ENCODE data around the gene LMCD1.

Gene LMCD1

DNA sequence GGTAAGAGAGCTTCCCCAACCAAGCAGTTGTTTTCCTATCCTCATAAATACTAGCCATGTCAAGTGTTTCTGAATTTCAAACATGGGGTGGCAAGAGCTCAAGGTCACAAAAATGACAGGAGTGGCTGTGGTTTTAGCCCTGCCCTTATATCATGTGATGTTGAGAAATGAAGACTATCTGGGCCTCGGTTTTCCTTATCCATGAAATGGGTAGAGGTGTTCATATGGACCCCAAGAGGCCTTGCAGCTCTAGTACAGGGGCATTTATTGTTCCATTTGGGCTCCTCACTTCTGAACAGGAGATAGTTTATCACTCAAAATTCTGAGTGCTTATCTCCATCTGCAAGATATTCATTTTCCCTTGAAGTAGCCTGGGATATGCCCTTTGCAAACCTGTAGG, 35.8 kb downstream of the LMCD1 start:
- Histone ChIP-seq H3K27me3 (no peaks in the 10 kb centered on the region), H3K36me3 (no peaks in the 10 kb centered on the region), H3K4me3 (ENCODE audit: low read depth, low read length) (no peak overlapping the region), H3K4me1 (no peaks in the 10 kb centered on the region), H3K9me3 (no peaks in the 10 kb centered on the region)
- TF ChIP-seq, protein P1, sequence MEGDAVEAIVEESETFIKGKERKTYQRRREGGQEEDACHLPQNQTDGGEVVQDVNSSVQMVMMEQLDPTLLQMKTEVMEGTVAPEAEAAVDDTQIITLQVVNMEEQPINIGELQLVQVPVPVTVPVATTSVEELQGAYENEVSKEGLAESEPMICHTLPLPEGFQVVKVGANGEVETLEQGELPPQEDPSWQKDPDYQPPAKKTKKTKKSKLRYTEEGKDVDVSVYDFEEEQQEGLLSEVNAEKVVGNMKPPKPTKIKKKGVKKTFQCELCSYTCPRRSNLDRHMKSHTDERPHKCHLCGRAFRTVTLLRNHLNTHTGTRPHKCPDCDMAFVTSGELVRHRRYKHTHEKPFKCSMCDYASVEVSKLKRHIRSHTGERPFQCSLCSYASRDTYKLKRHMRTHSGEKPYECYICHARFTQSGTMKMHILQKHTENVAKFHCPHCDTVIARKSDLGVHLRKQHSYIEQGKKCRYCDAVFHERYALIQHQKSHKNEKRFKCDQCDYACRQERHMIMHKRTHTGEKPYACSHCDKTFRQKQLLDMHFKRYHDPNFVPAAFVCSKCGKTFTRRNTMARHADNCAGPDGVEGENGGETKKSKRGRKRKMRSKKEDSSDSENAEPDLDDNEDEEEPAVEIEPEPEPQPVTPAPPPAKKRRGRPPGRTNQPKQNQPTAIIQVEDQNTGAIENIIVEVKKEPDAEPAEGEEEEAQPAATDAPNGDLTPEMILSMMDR (IDR thresholded peaks at IDR 0.05; ENCODE audit: low read depth, low read length) = no peak
- DNase-seq = no peak

- H3K4me3 ChIP-seq (ENCODE audit: low read depth, low read length) = no peak overlapping the region
- H3K9me3 ChIP-seq = no peaks in the 10 kb centered on the region
- H3K4me1 ChIP-seq = no peaks in the 10 kb centered on the region
- H3K27me3 ChIP-seq = no peaks in the 10 kb centered on the region
- no peaks in the 10 kb centered on the region for H3K36me3 ChIP-seq
- TF ChIP-seq, protein P1 (IDR thresholded peaks at IDR 0.05; ENCODE audit: low read depth, low read length) = no peak
- no peak for DNase-seq
Observed at GRCh38 chr3:8538223-8538622, 36.6 kb downstream of the LMCD1 start.

DNA sequence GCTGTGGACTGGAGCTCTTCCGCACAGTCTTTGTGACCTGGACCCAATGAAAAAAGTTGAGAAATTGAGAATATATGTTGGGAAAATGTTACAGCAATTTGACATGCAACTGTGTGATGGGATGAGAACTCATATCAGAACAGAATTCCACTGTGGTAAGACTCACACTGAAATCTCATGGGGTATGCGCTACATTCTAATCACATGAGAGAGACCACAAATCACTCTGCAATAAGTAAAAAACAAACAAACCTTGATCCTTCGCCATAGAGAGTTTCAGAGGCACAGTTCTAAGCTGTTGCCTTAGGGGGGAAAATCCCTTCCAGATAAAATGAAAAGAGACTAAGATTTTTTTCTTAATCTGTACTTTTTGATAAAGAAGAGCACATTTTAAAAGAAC, 37.3 kb downstream of the LMCD1 start:
- TF ChIP-seq, protein P1 (IDR thresholded peaks at IDR 0.05; ENCODE audit: low read depth, low read length) = no peak
- Histone ChIP-seq H3K4me3 (ENCODE audit: low read depth, low read length) (no peak overlapping the region), H3K4me1 (no peaks in the 10 kb centered on the region), H3K9me3 (no peaks in the 10 kb centered on the region), H3K27me3 (no peaks in the 10 kb centered on the region), H3K36me3 (no peaks in the 10 kb centered on the region)
- DNase-seq = no peak

DNA sequence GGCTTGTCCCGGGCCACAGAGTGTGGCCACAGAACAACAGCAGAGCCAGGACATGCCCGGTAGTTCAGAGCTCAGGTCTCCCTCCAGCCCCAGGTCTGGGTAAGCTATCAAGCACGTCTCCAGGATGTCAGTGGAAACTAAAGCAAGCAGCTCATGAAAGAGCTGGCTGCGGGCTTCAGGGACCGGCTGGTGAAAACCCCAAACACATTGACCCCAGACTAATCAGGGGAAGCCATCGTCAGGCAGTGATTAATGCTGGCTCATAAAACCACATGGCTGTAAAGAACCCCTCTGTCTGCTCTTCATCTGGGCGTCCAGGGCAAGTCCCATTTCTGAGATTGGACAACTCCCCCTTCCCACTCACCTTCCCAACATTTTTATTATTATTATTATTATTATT, 37.8 kb downstream of the LMCD1 start:
- Histone ChIP-seq H3K36me3 (no peaks in the 10 kb centered on the region), H3K27me3 (no peaks in the 10 kb centered on the region), H3K4me3 (ENCODE audit: low read depth, low read length) (no peak overlapping the region), H3K9me3 (no peaks in the 10 kb centered on the region), H3K4me1 (no peaks in the 10 kb centered on the region)
- TF ChIP-seq, protein P1 (IDR thresholded peaks at IDR 0.05; ENCODE audit: low read depth, low read length) = no peak
- DNase-seq = no peak

DNA sequence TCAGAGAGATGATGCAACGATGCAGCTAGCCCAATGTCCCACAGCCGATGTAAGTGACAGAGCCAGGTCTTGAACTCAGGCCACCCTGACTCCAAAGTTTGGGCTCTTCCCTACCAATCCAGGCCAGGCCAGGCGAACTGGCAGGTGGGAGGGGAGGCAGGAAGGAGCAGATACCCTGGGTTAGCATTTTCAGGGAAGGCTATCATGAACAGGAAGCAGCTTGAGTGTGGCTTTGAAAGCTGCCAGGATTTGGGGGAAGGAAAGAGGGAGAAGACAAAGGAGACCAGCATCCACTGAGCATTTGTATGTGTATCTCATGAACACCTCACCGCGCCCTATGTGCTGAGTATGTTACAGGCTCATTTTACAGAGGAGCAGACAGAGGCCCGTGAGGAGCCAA, 38.8 kb downstream of the LMCD1 start:
- TF ChIP-seq, protein P1 (IDR thresholded peaks at IDR 0.05; ENCODE audit: low read depth, low read length) = no peak
- Histone ChIP-seq H3K4me3 (ENCODE audit: low read depth, low read length) (no peak overlapping the region), H3K36me3 (no peaks in the 10 kb centered on the region), H3K9me3 (no peaks in the 10 kb centered on the region), H3K27me3 (no peaks in the 10 kb centered on the region), H3K4me1 (no peaks in the 10 kb centered on the region)
- no peak for DNase-seq

GRCh38 chr3:8541486-8541885, 39.9 kb downstream of the LMCD1 start:
- no peak overlapping the region for H3K4me3 ChIP-seq (ENCODE audit: low read depth, low read length)
- TF ChIP-seq, protein P1 (IDR thresholded peaks at IDR 0.05; ENCODE audit: low read depth, low read length) = no peak
- H3K36me3 ChIP-seq = no peaks in the 10 kb centered on the region
- H3K27me3 ChIP-seq = no peaks in the 10 kb centered on the region
- H3K9me3 ChIP-seq = no peaks in the 10 kb centered on the region
- no peak for DNase-seq
- no peaks in the 10 kb centered on the region for H3K4me1 ChIP-seq
